HTERT RPE-1 (cell line): Measurements from ENCODE around the gene CHRM4.

Experiments
- in situ Hi-C: fragments of 300-500 bp; cut with MboI; formaldehyde crosslinking; loops from 4 replicates; pipeline ENCODE4 v1.14.3; 2020; ENCODE audit warnings: low sequenced_read_pairs

CHRM4 gene

GRCh38 chr11:46351148-46351547 lies 40.4 kb downstream of the CHRM4 start:
- in situ Hi-C loops, result no loop called here

- in situ Hi-C loops, result no loop called here
These were observed 40.9 kb downstream of the CHRM4 start for GRCh38 chr11:46350695-46351094.

GRCh38 chr11:46348566-46349401 lies 42.8 kb downstream of the CHRM4 start:
- in situ Hi-C loops, result no loop called here

GRCh38 chr11:46347637-46348311 lies 43.8 kb downstream of the CHRM4 start:
- in situ Hi-C loops, result no loop called here

DNA sequence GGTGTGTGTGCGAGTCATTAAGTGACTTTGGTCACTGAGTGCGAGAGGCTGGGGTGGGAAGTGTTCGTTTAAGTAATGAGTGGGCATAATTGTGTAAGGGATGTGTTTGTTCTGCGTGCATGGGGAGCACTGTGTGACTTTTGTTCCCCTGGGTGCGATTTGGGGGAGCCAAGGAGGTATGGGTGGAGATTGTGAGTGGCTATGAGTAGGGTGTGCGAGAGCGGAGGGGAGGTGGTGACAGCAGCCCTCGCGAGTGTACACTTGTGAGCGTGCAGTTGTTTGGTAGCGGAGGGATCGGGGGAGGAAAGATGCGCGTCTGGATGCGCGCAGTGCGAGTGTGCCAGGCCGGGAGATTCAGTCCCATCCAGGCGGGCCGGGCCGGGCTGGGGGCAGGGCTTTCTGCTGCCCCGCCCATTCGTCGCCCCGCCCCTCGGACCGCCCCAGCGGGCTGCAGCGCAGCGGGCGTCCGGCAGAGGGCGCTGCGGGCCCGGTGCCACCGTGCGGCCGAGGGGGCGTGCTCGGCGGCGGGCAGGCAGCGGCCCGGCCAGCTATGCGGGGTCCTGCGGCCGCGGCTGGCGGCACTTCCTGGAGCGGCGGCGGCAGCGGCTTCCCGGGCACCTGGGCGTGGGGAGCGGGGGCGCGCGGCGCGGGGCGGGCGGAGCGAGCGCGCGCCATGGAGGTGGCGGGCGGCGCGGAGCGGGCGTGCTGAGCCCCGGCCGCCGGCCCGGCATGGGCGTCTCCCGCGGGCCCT lies 44.5 kb downstream of the CHRM4 start, which contains the start of gene DGKZ:
TSS of gene DGKZ (plus strand) at position 578 of the 751 bp plus-strand sequence. CDS start 197 bp downstream, outside the sequence.
- in situ Hi-C loops, result no loop called here

DNA sequence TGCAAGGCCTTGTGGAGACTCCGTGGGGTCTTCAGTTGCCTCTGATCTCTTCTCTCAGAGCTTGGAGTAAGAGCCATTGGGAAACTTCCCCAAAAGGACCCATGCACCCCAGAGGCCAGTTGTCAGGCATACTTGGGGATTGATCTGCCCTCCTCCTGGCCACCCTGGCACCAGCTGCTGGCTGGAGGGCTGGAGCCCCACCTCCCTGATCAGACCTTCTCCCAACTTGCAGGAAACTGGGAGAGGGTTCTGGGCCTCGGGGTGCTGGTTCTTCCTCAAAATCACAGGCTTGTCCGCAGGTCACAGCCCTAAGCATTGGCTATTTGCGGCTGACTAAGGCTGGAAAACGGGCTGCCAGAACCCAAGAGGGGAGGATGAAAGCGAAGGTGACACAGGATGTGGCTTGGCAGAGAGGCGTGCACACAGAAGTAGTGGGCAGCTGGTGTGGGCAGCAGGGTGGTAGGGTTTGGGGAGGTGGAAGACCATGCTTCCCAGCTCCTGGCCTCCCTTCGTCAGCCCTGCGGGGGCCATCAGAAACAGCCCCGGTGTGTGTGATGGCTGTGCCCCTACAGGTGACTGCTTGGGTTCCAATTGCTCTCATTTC lies 45.6 kb downstream of the CHRM4 start:
- in situ Hi-C loops, result no loop called here

GRCh38 chr11:46345131-46345597 lies 46.4 kb downstream of the CHRM4 start:
- in situ Hi-C loops, result no loop called here

GRCh38 chr11:46343520-46343919 lies 48.1 kb downstream of the CHRM4 start:
- in situ Hi-C loops, result no loop called here

DNA sequence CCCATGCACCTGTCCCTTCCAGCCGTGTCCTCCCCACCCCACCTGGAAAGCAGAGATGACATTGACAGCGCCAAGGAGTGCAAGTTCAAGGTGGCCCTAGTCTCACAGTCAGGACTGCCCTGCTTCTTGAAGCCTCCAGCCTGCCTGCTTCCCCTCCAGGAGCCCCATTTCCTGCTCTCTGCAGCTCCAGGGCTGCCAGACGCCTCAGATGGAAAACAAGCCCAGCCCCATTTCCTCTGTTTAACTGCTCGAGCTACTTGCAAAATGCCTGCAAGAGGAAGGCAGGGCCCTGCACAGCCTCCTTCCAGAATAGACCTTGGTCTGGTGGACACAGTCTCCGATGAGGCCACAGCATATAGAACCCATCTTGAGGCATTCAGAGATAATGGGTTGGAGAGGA lies 49.3 kb downstream of the CHRM4 start:
- in situ Hi-C loops, result no loop called here

GRCh38 chr11:46341454-46341853 lies 50.1 kb downstream of the CHRM4 start:
- in situ Hi-C loops, result no loop called here

GRCh38 chr11:46339816-46340215 lies 51.8 kb downstream of the CHRM4 start:
- in situ Hi-C loops, result no loop called here

GRCh38 chr11:46338988-46339666 lies 52.4 kb downstream of the CHRM4 start:
- in situ Hi-C loops, result no loop called here

DNA sequence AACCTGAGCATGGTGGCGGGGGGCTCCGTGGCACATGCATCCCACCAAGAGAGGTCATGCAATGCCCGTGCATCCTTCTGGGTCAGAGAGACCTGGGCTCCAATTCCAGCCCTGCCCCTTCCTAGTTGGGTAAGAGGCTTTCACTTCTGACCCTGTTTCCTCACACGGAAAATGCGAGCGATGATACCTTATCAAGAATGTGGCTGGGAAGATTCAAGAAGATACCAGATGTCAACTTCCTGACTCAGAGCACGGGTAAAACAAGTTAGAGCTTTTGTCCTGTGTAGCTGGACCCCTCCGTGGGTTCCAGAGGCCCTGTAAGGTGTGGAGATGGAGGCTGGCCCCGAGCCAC lies 53.0 kb downstream of the CHRM4 start:
- in situ Hi-C loops, result no loop called here

DNA sequence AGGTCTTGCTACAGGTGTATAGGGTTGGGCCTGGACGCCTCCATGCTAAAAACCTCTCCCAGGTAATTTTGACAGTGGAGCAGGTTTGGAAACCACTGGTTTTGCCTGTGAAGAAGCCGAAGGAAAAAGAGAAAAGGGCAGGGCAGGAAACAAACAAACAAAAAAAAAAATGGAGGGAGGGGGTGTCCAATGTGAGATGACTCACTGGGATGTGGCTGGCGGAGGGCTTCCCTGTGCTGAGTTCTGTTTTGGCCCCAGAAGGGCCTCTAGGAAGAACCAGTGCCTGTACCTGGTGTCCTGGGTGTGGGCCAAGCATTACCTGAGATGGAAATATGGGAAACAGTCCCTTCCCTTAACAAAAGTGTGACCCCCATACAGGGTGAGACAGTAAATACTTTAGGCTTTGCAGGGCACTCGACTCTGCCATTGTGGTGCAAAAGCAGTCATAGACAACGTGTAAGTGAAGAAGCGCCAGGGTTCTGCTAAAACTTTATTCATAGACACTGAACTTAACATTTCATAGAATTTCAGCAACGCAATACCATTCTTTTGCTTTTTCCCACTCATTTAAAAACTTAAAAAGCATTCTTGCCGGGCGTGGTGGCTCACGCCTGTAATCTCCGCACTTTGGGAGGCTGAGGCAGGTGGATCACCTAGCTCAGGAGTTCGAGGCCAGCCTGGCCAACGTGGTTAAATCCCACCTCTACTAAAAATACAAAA lies 53.8 kb downstream of the CHRM4 start:
- in situ Hi-C loops, result no loop called here

- in situ Hi-C loops, result no loop called here
These were observed 54.9 kb downstream of the CHRM4 start for GRCh38 chr11:46336563-46337180.

GRCh38 chr11:46335890-46336562 lies 55.5 kb downstream of the CHRM4 start:
- in situ Hi-C loops, result no loop called here

- in situ Hi-C loops, result no loop called here
These were observed 56.3 kb downstream of the CHRM4 start for GRCh38 chr11:46335271-46335670.

GRCh38 chr11:46334211-46334610 lies 57.4 kb downstream of the CHRM4 start:
- in situ Hi-C loops, result no loop called here
